GM12872 (cell line): ENCODE data around the gene TK2.

ENCODE experiments used
- CTCF ChIP-seq: IDR thresholded peaks from 3 replicates; pipeline ENCODE4 v1.5.1; 2011; ENCODE audit warnings: low read depth, mild to moderate bottlenecking, low read length, moderate library complexity; ENCODE audit not compliant: insufficient read depth

TK2 gene

GRCh38 chr16:66578651-66579531, 29.0 kb upstream of the TK2 start, which contains the start of gene CMTM2:
Gene CMTM2, plus strand, starts transcription at chr16:66579463. Its CDS starts 145 bp downstream, at chr16:66579608.
- no peak for TF ChIP-seq CTCF

GRCh38 chr16:66576296-66576695, 26.4 kb upstream of the TK2 start:
- TF ChIP-seq CTCF = no peak

- TF ChIP-seq CTCF = no peak
Observed at GRCh38 chr16:66575060-66575459, 25.1 kb upstream of the TK2 start.

GRCh38 chr16:66574531-66574930, 24.6 kb upstream of the TK2 start:
- TF ChIP-seq CTCF = no peak

- no peak for TF ChIP-seq CTCF
Observed at GRCh38 chr16:66574081-66574480, 24.2 kb upstream of the TK2 start.

- no peak for TF ChIP-seq CTCF
Observed at GRCh38 chr16:66572356-66572755, 22.4 kb upstream of the TK2 start.

GRCh38 chr16:66569827-66570405, 20.0 kb upstream of the TK2 start:
- no peak for TF ChIP-seq CTCF
